ENCODE data around the gene BAG5.

- TF ChIP-seq POLR2A (IDR thresholded peaks at IDR 0.05; ENCODE audit: low read length) (no peak), GATA1 (IDR thresholded peaks at IDR 0.05; ENCODE audit: low read depth, low read length) (no peak)
Observed at GRCh38 chr14:103556946-103557758, 5.3 kb downstream of the BAG5 start.

Measured in erythroblast (primary cell).